Measurements from ENCODE around the gene SERP2. TPM values are rescaled to one million over a fixed set of nuclear protein-coding genes. Genes with fewer than 3 reads are reported as not detected.

Gene SERP2
- total RNA-seq, 2 donors from 2014 or later: 3.3 to 14.5 TPM

DNA sequence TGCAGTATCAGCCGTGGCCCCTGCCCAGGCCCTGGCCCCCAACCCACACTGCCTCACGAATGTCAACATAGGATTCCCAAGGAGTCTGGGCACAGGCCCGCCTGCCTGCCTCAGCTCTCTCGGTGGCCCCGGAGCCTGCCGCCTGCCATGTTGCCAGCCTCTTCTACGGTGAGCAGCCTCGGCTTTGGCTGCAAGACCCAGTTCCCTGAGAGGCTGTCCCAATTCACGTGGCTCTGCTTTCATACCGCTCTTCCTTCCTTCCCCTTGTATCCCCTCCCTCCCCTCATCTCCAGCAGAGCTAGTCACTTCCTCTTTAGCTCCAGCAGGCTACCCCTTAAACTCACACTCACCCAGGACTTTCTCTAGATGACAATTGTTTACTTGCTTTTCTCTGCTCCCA is 42.7 kb downstream of the SERP2 start:
- Histone ChIP-seq H3K36me3 (no peaks in the 10 kb centered on the region), H3K9me3 (no peaks in the 10 kb centered on the region), H3K27me3 (replicated peaks; ENCODE audit: insufficient read depth) (no peaks in the 10 kb centered on the region), H3K4me3 (no peak overlapping the region), H3K27ac (no peak overlapping the region), H3K4me1 (replicated peaks) (no peaks in the 10 kb centered on the region)
- intact Hi-C loops (cut with DNase I): no loop called here
- no peak for DNase-seq (ENCODE audit: low spot score)
- TF ChIP-seq POLR2AphosphoS5 (IDR thresholded peaks at IDR 0.05): no peak
- TF ChIP-seq, protein P1, sequence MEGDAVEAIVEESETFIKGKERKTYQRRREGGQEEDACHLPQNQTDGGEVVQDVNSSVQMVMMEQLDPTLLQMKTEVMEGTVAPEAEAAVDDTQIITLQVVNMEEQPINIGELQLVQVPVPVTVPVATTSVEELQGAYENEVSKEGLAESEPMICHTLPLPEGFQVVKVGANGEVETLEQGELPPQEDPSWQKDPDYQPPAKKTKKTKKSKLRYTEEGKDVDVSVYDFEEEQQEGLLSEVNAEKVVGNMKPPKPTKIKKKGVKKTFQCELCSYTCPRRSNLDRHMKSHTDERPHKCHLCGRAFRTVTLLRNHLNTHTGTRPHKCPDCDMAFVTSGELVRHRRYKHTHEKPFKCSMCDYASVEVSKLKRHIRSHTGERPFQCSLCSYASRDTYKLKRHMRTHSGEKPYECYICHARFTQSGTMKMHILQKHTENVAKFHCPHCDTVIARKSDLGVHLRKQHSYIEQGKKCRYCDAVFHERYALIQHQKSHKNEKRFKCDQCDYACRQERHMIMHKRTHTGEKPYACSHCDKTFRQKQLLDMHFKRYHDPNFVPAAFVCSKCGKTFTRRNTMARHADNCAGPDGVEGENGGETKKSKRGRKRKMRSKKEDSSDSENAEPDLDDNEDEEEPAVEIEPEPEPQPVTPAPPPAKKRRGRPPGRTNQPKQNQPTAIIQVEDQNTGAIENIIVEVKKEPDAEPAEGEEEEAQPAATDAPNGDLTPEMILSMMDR (IDR thresholded peaks at IDR 0.05): no peak
- TF ChIP-seq POLR2A (IDR thresholded peaks at IDR 0.05): no peak
- 82% methylated on average over 10 of the region's 10 CpGs for WGBS

GRCh38 chr13:44416744-44417143 is 43.1 kb downstream of the SERP2 start:
- intact Hi-C loops (cut with DNase I): no loop called here
- Histone ChIP-seq H3K36me3 (no peaks in the 10 kb centered on the region), H3K4me3 (no peak overlapping the region), H3K4me1 (replicated peaks) (no peaks in the 10 kb centered on the region), H3K27me3 (replicated peaks; ENCODE audit: insufficient read depth) (no peaks in the 10 kb centered on the region), H3K9me3 (no peaks in the 10 kb centered on the region), H3K27ac (no peak overlapping the region)
- WGBS: 98% methylated on average over 6 of the region's 6 CpGs
- no peak for DNase-seq (ENCODE audit: low spot score)
- TF ChIP-seq, protein P1 (IDR thresholded peaks at IDR 0.05): no peak
- TF ChIP-seq POLR2AphosphoS5 (IDR thresholded peaks at IDR 0.05) (no peak), POLR2A (IDR thresholded peaks at IDR 0.05) (no peak)

DNA sequence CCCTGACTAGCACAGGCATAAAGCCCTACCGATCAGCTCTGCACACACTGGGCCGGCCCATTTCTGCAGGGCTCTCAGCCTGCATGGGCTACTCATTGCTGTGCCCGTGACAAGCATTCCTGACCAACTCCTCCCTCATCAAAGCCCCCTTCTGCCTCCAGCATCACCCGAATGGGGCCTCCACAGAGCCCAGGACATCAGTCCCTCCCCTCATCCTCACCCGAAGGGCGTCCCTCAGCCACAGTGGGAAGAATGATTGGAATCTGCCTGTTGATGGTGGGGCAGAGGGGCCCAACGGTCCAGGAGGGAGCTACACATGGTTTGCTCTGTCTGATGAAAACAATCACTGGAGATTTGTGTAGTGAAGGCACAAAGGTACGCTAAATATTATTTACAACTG is 43.8 kb downstream of the SERP2 start:
- 82% methylated on average over 8 of the region's 8 CpGs for WGBS
- no peak for DNase-seq (ENCODE audit: low spot score)
- intact Hi-C loops (cut with DNase I): no loop called here
- Histone ChIP-seq H3K27ac (no peak overlapping the region), H3K4me1 (replicated peaks) (no peaks in the 10 kb centered on the region), H3K9me3 (no peaks in the 10 kb centered on the region), H3K4me3 (no peak overlapping the region), H3K36me3 (no peaks in the 10 kb centered on the region), H3K27me3 (replicated peaks; ENCODE audit: insufficient read depth) (no peaks in the 10 kb centered on the region)
- TF ChIP-seq POLR2A (IDR thresholded peaks at IDR 0.05): no peak
- TF ChIP-seq POLR2AphosphoS5 (IDR thresholded peaks at IDR 0.05): no peak
- TF ChIP-seq, protein P1 (IDR thresholded peaks at IDR 0.05): no peak

DNA sequence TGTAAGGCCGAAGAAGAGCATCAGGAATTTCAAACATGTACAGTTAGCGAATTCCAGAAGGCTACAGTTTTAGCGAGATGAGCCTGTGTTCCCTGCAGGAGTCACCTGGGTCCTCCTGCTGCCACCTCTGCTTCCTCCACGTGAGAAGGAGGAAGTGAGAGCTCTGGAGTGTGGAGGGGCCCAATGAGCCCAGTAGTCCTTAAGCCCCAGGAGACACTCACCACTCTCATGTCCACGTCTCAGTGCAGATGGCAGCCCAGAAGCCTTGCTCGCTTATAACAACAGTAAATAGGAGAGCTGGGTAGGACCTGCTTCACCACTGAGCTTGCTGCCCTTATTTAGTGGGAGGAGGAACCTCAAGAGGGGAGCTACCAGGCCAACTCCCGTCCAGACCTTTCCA is 44.3 kb downstream of the SERP2 start:
- no peak for DNase-seq (ENCODE audit: low spot score)
- no peak for TF ChIP-seq POLR2AphosphoS5 (IDR thresholded peaks at IDR 0.05)
- no peak for TF ChIP-seq POLR2A (IDR thresholded peaks at IDR 0.05)
- TF ChIP-seq, protein P1 (IDR thresholded peaks at IDR 0.05): no peak
- WGBS: 80% methylated on average over 7 of the region's 7 CpGs

GRCh38 chr13:44420376-44421220 is 47.0 kb downstream of the SERP2 start:
- intact Hi-C loops (cut with DNase I): no loop called here
- Histone ChIP-seq H3K4me3 (no peak overlapping the region), H3K27me3 (replicated peaks; ENCODE audit: insufficient read depth) (no peaks in the 10 kb centered on the region), H3K27ac (no peak overlapping the region), H3K36me3 (no peaks in the 10 kb centered on the region), H3K4me1 (replicated peaks) (no peaks in the 10 kb centered on the region), H3K9me3 (no peaks in the 10 kb centered on the region)
- TF ChIP-seq, protein P1 (IDR thresholded peaks at IDR 0.05): no peak
- TF ChIP-seq POLR2AphosphoS5 (IDR thresholded peaks at IDR 0.05) (no peak), POLR2A (IDR thresholded peaks at IDR 0.05) (no peak)
- whole genome bisulfite sequencing: 87% methylated on average over 15 of the region's 15 CpGs
- DNase-seq (ENCODE audit: low spot score): no peak

More for the DNA sequence above, 44.3 kb downstream of the SERP2 start:
- no peak overlapping the region for H3K27ac ChIP-seq
- H3K4me1 ChIP-seq (replicated peaks): no peaks in the 10 kb centered on the region
- intact Hi-C loops (cut with DNase I): no loop called here
- no peak overlapping the region for H3K4me3 ChIP-seq
- no peaks in the 10 kb centered on the region for H3K36me3 ChIP-seq
- H3K27me3 ChIP-seq (replicated peaks; ENCODE audit: insufficient read depth): no peaks in the 10 kb centered on the region
- H3K9me3 ChIP-seq: no peaks in the 10 kb centered on the region

Data from prostate gland (tissue), 2 donors.